GM12878 (cell line): ENCODE results near the gene DLG2. TPM values are rescaled to one million over a fixed set of nuclear protein-coding genes. Genes with fewer than 3 reads are reported as not detected.

Experiments
- ATAC-seq: fragments of 200-7000 bp; cut with Tn5 transposase; 3 replicates; pipeline ENCODE4 v1.9.1; 2020; ENCODE audit warnings: mild to moderate bottlenecking, moderate library complexity
- BruUV-seq: library from RNA; stranded (reverse); fragments of 400-500 nt; replicated peaks from 2 replicates; lab custom pipeline; 2021; lab: Mats Ljungman, UMichigan
- CTCF ChIA-PET: fragments of 300-600 bp; sonication (Branson Sonifier 250); formaldehyde crosslinking; extraction: SDS; loops from one replicate; lab custom pipeline; 2021; ENCODE audit warnings: inconsistent platforms; lab: Yijun Ruan, JAX
- POLR2A ChIA-PET: fragments of 350-600 bp; formaldehyde crosslinking; extraction: SDS; loops from one replicate; lab custom pipeline; 2021; ENCODE audit warnings: inconsistent platforms; lab: Charles Lee
- RAD21 ChIA-PET: fragments of 300-600 bp; sonication (Branson Sonifier 250); formaldehyde crosslinking; loops from one replicate; lab custom pipeline; 2023; ENCODE audit warnings: antibody characterized with exemption; ENCODE audit not compliant: unreplicated experiment; lab: Charles Lee
- SMC1A ChIA-PET: fragments of 300-600 bp; sonication (Branson Sonifier 250); formaldehyde crosslinking; loops from one replicate; lab custom pipeline; 2023; ENCODE audit not compliant: unreplicated experiment, uncharacterized antibody; lab: Charles Lee
- DNase-seq: peaks from one replicate; pipeline ENCODE4 v3.0.0-alpha.2; 2011; ENCODE audit warnings: low read depth, low spot score
- FAIRE-seq: peaks from 3 replicates; lab custom pipeline; 2011; peaks lifted over from hg19 to GRCh38; lab: Jason Lieb, UNC
- H2AFZ ChIP-seq: 2 replicates; pipeline ENCODE4 v1.6.0; 2011; ENCODE audit warnings: low read depth, low read length, control low read depth; ENCODE audit not compliant: control insufficient read depth
- H3K27ac ChIP-seq: 2 replicates; pipeline ENCODE4 v1.5.1; 2011; ENCODE audit warnings: control low read depth; ENCODE audit not compliant: control insufficient read depth, insufficient read depth
- H3K27me3 ChIP-seq, 2 experiments: replicated peaks in 1 of 2; 2 replicates each; pipeline versions ENCODE4 v1.6.0 to v1.6.1; 2011; ENCODE audit warnings: low read length in 1 of 2; ENCODE audit not compliant: control insufficient read depth in 2 of 2, insufficient read depth in 2 of 2
- H3K36me3 ChIP-seq, 2 experiments: 2 replicates each; pipeline ENCODE4 v1.5.1; 2011; ENCODE audit warnings: low read length in 1 of 2; ENCODE audit not compliant: control insufficient read depth in 2 of 2, insufficient read depth in 2 of 2
- H3K4me1 ChIP-seq: 2 replicates; pipeline ENCODE4 v1.6.1; 2011; ENCODE audit warnings: mild to moderate bottlenecking, low read length, moderate library complexity, mixed read lengths; ENCODE audit not compliant: control insufficient read depth, insufficient read depth
- H3K4me2 ChIP-seq: 2 replicates; pipeline ENCODE4 v1.6.0; 2011; ENCODE audit warnings: control low read depth; ENCODE audit not compliant: control insufficient read depth, insufficient read depth
- H3K4me3 ChIP-seq: fragments of 200-600 bp; sonication (generic); 2 replicates; pipeline ENCODE4 v1.5.1; 2016
- H3K79me2 ChIP-seq: 2 replicates; pipeline ENCODE4 v1.6.0; 2011; ENCODE audit warnings: low read length; ENCODE audit not compliant: control insufficient read depth, insufficient read depth
- H3K9ac ChIP-seq: 2 replicates; pipeline ENCODE4 v1.8.0; 2011; ENCODE audit warnings: low read length, control low read depth, mixed read lengths; ENCODE audit not compliant: control insufficient read depth, insufficient read depth
- H3K9me3 ChIP-seq: replicated peaks from 3 replicates; pipeline ENCODE4 v1.5.1; 2011; ENCODE audit warnings: mild to moderate bottlenecking, low read length; ENCODE audit not compliant: control insufficient read depth, insufficient read depth
- H4K20me1 ChIP-seq: 2 replicates; pipeline ENCODE4 v1.6.0; 2011; ENCODE audit not compliant: control insufficient read depth, insufficient read depth
- BRCA1 ChIP-seq: IDR thresholded peaks from 2 replicates; pipeline ENCODE4 v1.6.1; 2011; ENCODE audit warnings: low read depth, low read length, improper control_type of control experiment
- IRF5 ChIP-seq: fragments of 450-650 bp; IDR thresholded peaks from 2 replicates; pipeline ENCODE4 v1.6.1; 2017; ENCODE audit warnings: borderline replicate concordance
- MEF2A ChIP-seq: IDR thresholded peaks from 2 replicates; pipeline ENCODE4 v1.6.1; 2011; ENCODE audit warnings: low read depth, mild to moderate bottlenecking, low read length, moderate library complexity; ENCODE audit not compliant: insufficient read depth
- POLR2AphosphoS5 ChIP-seq: IDR thresholded peaks from 2 replicates; pipeline ENCODE4 v1.6.1; 2011; ENCODE audit warnings: mild to moderate bottlenecking, low read length, inconsistent platforms
- POU2F2 ChIP-seq: IDR thresholded peaks from 3 replicates; pipeline ENCODE4 v1.6.1; 2011; ENCODE audit warnings: low read depth, mild to moderate bottlenecking, low read length, borderline replicate concordance
- RUNX3 ChIP-seq: IDR thresholded peaks from 2 replicates; pipeline ENCODE4 v1.6.1; 2012; ENCODE audit warnings: low read length, inconsistent platforms
- SMAD1 ChIP-seq: fragments of 450-650 bp; IDR thresholded peaks from 2 replicates; pipeline ENCODE4 v1.6.1; 2018; ENCODE audit warnings: mild to moderate bottlenecking, low read depth; ENCODE audit not compliant: partially characterized antibody
- SMARCA5 ChIP-seq: fragments of 450-650 bp; IDR thresholded peaks from 2 replicates; pipeline ENCODE4 v1.6.1; 2017; ENCODE audit warnings: mild to moderate bottlenecking
- TCF12 ChIP-seq: IDR thresholded peaks from 2 replicates; pipeline ENCODE4 v1.6.1; 2011; ENCODE audit warnings: low read depth, mild to moderate bottlenecking, low read length
- ZNF217 ChIP-seq: fragments of 450-650 bp; IDR thresholded peaks from 2 replicates; pipeline ENCODE4 v1.6.1; 2017; ENCODE audit warnings: antibody characterized with exemption, mild to moderate bottlenecking
- ZNF687 ChIP-seq: fragments of 450-650 bp; IDR thresholded peaks from 2 replicates; pipeline ENCODE4 v1.6.1; 2017; ENCODE audit warnings: mild to moderate bottlenecking, moderate library complexity
- WGBS: methylation state at CpG from one replicate; pipeline ENCODE4 v1.1.6; 2016; ENCODE audit warnings: low lambda C conversion rate; ENCODE audit not compliant: insufficient replicate concordance, insufficient coverage; ENCODE audit errors: missing lambda C conversion rate; 5-methylcytosine and 5-hydroxymethylcytosine counted together
- in situ Hi-C: fragments of 300-500 bp; cut with MboI; formaldehyde crosslinking; loops from 9 replicates; pipeline ENCODE4 v1.14.3; 2018; ENCODE audit warnings: mixed read lengths
- intact Hi-C: fragments of 100-400 bp; cut with micrococcal nuclease; formaldehyde crosslinking; loops from one replicate; pipeline ENCODE4 v1.14.2; 2022; ENCODE audit not compliant: unreplicated experiment
- polyA plus RNA-seq, 11 experiments: library from polyadenylated mRNA; depleted of rRNA in 4 of 11; unstranded in 6 of 11; stranded (reverse) in 5 of 11; fragments of >200 nt; fragmentation: Nextera tagmentation in 4 of 11; fragmentation: Illumina TruSeq in 1 of 11; extraction: Ambion mirVana in 4 of 11; extraction: Trizol in 1 of 11; gene quantifications; 1 replicate in 1 of 11; 2 replicates in 10 of 11; pipeline versions ENCODE4 v1.2.1 to v1.2.3, GENCODE V29; 2011 to 2016; ENCODE audit warnings: inconsistent platforms in 2 of 11, missing spikeins in 2 of 11, low read depth in 1 of 11
- total RNA-seq, 4 experiments: library from RNA; depleted of rRNA in 3 of 4; stranded (reverse); fragments of >200 nt in 3 of 4; fragmentation: Illumina TruSeq in 1 of 4; extraction: Trizol in 1 of 4; gene quantifications; 2 replicates each; pipeline versions ENCODE4 v1.2.1 to v1.2.3, GENCODE V29; 2013 to 2021
- TF ChIP-seq, protein P1 (sequence below): IDR thresholded peaks from 2 replicates; pipeline ENCODE4 v1.6.1; 2012; ENCODE audit warnings: mild to moderate bottlenecking, low read depth, low read length

The DLG2 gene
- total and polyA plus RNA-seq, 10 of the 15 experiments (the other 5 are each of a cell fraction or from before 2014, with no cell fraction given): 0.09 to 0.98 (median 0.35) TPM

GRCh38 chr11:85196968-85197367, 430.2 kb downstream of the DLG2 start (continued):
- TF ChIP-seq, protein P1, sequence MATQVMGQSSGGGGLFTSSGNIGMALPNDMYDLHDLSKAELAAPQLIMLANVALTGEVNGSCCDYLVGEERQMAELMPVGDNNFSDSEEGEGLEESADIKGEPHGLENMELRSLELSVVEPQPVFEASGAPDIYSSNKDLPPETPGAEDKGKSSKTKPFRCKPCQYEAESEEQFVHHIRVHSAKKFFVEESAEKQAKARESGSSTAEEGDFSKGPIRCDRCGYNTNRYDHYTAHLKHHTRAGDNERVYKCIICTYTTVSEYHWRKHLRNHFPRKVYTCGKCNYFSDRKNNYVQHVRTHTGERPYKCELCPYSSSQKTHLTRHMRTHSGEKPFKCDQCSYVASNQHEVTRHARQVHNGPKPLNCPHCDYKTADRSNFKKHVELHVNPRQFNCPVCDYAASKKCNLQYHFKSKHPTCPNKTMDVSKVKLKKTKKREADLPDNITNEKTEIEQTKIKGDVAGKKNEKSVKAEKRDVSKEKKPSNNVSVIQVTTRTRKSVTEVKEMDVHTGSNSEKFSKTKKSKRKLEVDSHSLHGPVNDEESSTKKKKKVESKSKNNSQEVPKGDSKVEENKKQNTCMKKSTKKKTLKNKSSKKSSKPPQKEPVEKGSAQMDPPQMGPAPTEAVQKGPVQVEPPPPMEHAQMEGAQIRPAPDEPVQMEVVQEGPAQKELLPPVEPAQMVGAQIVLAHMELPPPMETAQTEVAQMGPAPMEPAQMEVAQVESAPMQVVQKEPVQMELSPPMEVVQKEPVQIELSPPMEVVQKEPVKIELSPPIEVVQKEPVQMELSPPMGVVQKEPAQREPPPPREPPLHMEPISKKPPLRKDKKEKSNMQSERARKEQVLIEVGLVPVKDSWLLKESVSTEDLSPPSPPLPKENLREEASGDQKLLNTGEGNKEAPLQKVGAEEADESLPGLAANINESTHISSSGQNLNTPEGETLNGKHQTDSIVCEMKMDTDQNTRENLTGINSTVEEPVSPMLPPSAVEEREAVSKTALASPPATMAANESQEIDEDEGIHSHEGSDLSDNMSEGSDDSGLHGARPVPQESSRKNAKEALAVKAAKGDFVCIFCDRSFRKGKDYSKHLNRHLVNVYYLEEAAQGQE: no peak
- no peak for TF ChIP-seq BRCA1

DNA sequence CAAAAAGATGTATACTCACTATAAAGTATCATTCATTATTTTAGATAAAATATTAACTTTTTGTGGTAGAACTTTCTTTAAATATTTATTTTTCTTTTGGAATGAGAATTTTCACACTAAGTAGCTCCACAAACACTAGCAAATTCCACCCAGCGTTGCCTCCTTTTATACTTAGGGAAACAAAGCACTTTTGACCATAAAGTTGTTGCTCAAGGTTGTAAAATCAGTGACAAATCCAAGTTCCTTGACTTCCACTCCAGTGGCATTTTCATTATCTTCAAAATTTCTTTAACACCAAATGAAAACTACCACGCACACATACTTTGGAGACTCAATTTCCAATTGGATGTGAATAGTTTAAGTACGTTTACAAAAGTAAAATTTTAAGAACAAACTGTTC, 431.2 kb downstream of the DLG2 start:
- Histone ChIP-seq H3K4me3 (no peak overlapping the region), H3K9ac (no peak overlapping the region), H3K27me3 (no peaks in the 10 kb centered on the region), H3K4me1 (no peaks in the 10 kb centered on the region), H3K36me3 (no peaks in the 10 kb centered on the region), H3K9me3 (no peaks in the 10 kb centered on the region; the same call in 2 of the 3 replicates), H3K4me2 (no peak overlapping the region), H4K20me1 (no peaks in the 10 kb centered on the region), H3K27ac (no peak overlapping the region), H2AFZ (no peak overlapping the region)
- ChIA-PET SMC1A (no interaction called here), CTCF (no interaction called here), POLR2A (no interaction called here), RAD21 (no interaction called here)
- FAIRE-seq (no peak), DNase-seq (no peak), ATAC-seq (no peak)
- no TSS peak for BruUV-seq
- in situ Hi-C loops: no loop called here
- intact Hi-C loops: no loop called here
- TF ChIP-seq ZNF687 (no peak), POU2F2 (no peak), MEF2A (no peak), POLR2AphosphoS5 (no peak), SMARCA5 (no peak), ZNF217 (no peak), RUNX3 (no peak), IRF5 (no peak), TCF12 (no peak), SMAD1 (no peak)
- TF ChIP-seq, all 136 proteins: peak for 0
- WGBS: 24% methylated on average over 3 of the region's 3 CpGs
- H3K79me2 ChIP-seq: no peaks in the 10 kb centered on the region
